ENCODE data around the gene CYP2A13.
"Not testable (repeated sequence)": the region's sequence is repeated elsewhere in the genome, so short reads cannot be mapped to it uniquely, and the experiment has no call there.

Gene CYP2A13

DNA sequence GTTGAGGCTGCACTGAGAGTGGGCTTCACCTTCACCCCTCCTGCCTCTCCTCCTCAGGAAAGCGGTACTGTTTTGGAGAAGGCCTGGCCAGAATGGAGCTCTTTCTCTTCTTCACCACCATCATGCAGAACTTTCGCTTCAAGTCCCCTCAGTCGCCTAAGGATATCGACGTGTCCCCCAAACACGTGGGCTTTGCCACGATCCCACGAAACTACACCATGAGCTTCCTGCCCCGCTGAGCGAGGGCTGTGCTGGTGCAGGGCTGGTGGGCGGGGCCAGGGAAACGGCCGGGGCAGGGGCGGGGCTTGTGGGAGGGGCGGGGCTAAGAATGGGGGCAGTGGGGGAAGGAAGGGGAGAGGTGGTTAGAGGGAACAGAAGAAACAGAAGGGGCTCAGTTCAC, 7.5 kb downstream of the CYP2A13 start:
- Histone ChIP-seq H3K9me3 (ENCODE audit: severe bottlenecking) (no peaks in the 10 kb centered on the region), H3K4me1 (ENCODE audit: insufficient read depth, poor library complexity, severe bottlenecking) (no peaks in the 10 kb centered on the region), H3K27me3 (ENCODE audit: insufficient read depth, poor library complexity, severe bottlenecking) (peaks cover 12% of the 10 kb centered on the region), H3K4me3 (ENCODE audit: severe bottlenecking) (no peak overlapping the region), H3K36me3 (ENCODE audit: low read depth) (no peaks in the 10 kb centered on the region), H3K27ac (ENCODE audit: poor library complexity, severe bottlenecking) (no peak overlapping the region)
- no peak for ATAC-seq (ENCODE audit: low read depth)
- no peak for DNase-seq (ENCODE audit: low spot score)
- TF ChIP-seq, protein P1, sequence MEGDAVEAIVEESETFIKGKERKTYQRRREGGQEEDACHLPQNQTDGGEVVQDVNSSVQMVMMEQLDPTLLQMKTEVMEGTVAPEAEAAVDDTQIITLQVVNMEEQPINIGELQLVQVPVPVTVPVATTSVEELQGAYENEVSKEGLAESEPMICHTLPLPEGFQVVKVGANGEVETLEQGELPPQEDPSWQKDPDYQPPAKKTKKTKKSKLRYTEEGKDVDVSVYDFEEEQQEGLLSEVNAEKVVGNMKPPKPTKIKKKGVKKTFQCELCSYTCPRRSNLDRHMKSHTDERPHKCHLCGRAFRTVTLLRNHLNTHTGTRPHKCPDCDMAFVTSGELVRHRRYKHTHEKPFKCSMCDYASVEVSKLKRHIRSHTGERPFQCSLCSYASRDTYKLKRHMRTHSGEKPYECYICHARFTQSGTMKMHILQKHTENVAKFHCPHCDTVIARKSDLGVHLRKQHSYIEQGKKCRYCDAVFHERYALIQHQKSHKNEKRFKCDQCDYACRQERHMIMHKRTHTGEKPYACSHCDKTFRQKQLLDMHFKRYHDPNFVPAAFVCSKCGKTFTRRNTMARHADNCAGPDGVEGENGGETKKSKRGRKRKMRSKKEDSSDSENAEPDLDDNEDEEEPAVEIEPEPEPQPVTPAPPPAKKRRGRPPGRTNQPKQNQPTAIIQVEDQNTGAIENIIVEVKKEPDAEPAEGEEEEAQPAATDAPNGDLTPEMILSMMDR (IDR thresholded peaks at IDR 0.05; ENCODE audit: poor library complexity, severe bottlenecking), result no peak

DNA sequence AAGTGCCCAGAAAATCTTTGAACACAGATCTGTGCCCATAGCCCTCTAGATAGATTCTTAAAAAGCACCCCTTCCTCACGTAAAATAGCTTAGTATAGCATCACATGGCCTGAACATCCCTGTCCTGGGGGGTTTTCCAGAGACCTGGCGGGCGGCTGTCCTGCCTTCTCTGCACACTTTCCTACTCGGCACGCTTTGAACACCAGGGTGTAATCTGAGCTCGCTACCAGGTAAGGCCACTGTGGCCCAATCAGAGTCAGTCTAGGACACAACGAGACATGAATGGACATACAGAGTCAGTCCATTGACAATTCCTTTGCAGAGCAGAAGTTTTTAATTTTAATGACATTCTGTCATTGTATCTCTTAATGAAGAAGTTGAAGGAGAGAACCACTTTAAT, 8.1 kb downstream of the CYP2A13 start:
- no peaks in the 10 kb centered on the region for H3K9me3 ChIP-seq (ENCODE audit: severe bottlenecking)
- no peak for DNase-seq (ENCODE audit: low spot score)
- ATAC-seq (ENCODE audit: low read depth), result no peak
- TF ChIP-seq, protein P1 (IDR thresholded peaks at IDR 0.05; ENCODE audit: poor library complexity, severe bottlenecking), result no peak
- no peak overlapping the region for H3K4me3 ChIP-seq (ENCODE audit: severe bottlenecking)
- H3K27me3 ChIP-seq (ENCODE audit: insufficient read depth, poor library complexity, severe bottlenecking), result peaks cover 10% of the 10 kb centered on the region
- no peaks in the 10 kb centered on the region for H3K36me3 ChIP-seq (ENCODE audit: low read depth)
- no peaks in the 10 kb centered on the region for H3K4me1 ChIP-seq (ENCODE audit: insufficient read depth, poor library complexity, severe bottlenecking)
- no peak overlapping the region for H3K27ac ChIP-seq (ENCODE audit: poor library complexity, severe bottlenecking)

DNA sequence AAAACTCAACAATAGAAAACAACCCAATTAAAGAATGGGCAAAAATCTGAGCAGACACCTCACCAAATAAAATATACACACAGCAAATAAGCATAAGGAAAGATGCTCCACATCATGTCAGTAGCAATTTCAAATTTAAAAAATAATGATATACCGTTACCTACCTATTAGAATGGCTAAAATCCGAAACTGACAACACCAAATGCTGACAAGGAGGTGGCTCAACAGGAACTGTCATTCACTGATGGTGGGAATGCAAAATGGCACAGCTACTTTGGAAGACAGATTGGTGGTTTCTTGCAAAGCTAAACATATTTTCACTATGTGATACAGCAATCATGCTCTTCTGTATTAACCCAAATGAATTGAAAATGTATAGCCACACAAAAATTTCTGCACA, 9.1 kb downstream of the CYP2A13 start:
- TF ChIP-seq, protein P1 (IDR thresholded peaks at IDR 0.05; ENCODE audit: poor library complexity, severe bottlenecking), result no peak
- Histone ChIP-seq H3K4me3 (ENCODE audit: severe bottlenecking) (no peak overlapping the region), H3K36me3 (ENCODE audit: low read depth) (no peaks in the 10 kb centered on the region), H3K27ac (ENCODE audit: poor library complexity, severe bottlenecking) (no peak overlapping the region), H3K9me3 (ENCODE audit: severe bottlenecking) (no peaks in the 10 kb centered on the region), H3K4me1 (ENCODE audit: insufficient read depth, poor library complexity, severe bottlenecking) (no peaks in the 10 kb centered on the region), H3K27me3 (ENCODE audit: insufficient read depth, poor library complexity, severe bottlenecking) (peaks cover 10% of the 10 kb centered on the region)
- DNase-seq (ENCODE audit: low spot score) (no peak), ATAC-seq (ENCODE audit: low read depth) (no peak)

DNA sequence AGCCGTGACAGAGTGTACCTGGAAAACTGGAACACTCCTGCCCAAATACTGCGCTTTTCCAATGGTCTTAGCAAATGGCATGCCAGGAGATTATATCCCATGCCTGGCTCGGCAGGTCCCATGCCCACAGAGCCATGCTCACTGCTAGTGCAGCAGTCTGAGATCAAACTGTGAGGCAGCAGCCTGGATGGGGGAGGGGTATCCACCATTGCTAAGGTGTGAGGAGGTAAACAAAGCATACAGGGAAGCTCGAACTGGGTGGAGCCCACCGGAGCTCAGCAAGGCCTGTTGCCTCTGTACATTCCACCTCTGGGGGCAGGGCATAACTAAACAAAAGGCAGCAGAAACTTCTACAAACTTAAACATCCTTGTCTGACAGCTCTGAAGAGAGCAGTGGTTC, 10.5 kb downstream of the CYP2A13 start:
- H3K4me3 ChIP-seq (ENCODE audit: severe bottlenecking), result no peak overlapping the region
- H3K36me3 ChIP-seq (ENCODE audit: low read depth), result no peaks in the 10 kb centered on the region
- no peaks in the 10 kb centered on the region for H3K4me1 ChIP-seq (ENCODE audit: insufficient read depth, poor library complexity, severe bottlenecking)
- peaks cover 10% of the 10 kb centered on the region for H3K27me3 ChIP-seq (ENCODE audit: insufficient read depth, poor library complexity, severe bottlenecking)
- TF ChIP-seq, protein P1 (IDR thresholded peaks at IDR 0.05; ENCODE audit: poor library complexity, severe bottlenecking), result no peak
- ATAC-seq (ENCODE audit: low read depth) (no peak), DNase-seq (ENCODE audit: low spot score) (no peak)
- no peaks in the 10 kb centered on the region for H3K9me3 ChIP-seq (ENCODE audit: severe bottlenecking)
- H3K27ac ChIP-seq (ENCODE audit: poor library complexity, severe bottlenecking), result no peak overlapping the region

DNA sequence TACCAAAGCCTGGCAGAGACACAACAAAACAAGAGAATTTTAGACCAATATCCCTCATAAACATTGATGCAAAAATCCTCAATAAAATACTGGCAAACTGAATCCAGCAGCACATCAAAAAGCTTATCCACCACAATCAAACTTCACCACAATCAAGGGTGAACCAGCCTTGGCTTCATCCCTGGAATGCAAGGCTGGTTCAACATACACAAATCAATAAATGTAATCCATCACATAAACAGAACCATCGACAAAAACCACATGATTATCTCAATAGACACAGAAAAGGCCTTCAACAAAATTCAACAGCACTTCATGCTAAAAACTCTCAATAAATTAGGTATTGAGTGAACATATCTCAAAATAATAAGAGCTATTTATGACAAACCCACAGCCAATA, 14.0 kb downstream of the CYP2A13 start:
- H3K4me3 ChIP-seq (ENCODE audit: severe bottlenecking); ATAC-seq (ENCODE audit: low read depth); H3K27me3 ChIP-seq (ENCODE audit: insufficient read depth, poor library complexity, severe bottlenecking); H3K9me3 ChIP-seq (ENCODE audit: severe bottlenecking); H3K4me1 ChIP-seq (ENCODE audit: insufficient read depth, poor library complexity, severe bottlenecking); H3K36me3 ChIP-seq (ENCODE audit: low read depth); H3K27ac ChIP-seq (ENCODE audit: poor library complexity, severe bottlenecking); DNase-seq (ENCODE audit: low spot score): not testable (repeated sequence)

Data from RWPE2 (cell line).